Transverse colon (tissue), 4 donors: ENCODE results near the gene DTYMK. TPM values are rescaled to one million over a fixed set of nuclear protein-coding genes. Genes with fewer than 3 reads are reported as not detected.

Experiments used
- DNase-seq: peaks from one replicate; pipeline ENCODE4 v3.0.0-alpha.2; 2019
- H3K27ac ChIP-seq, 4 donors: fragments of 200-600 bp; sonication (generic); 2 replicates each; pipeline ENCODE4 v1.5.1; 2016 to 2018; ENCODE audit warnings: inconsistent platforms in 4 of 4
- H3K27me3 ChIP-seq: fragments of 200-600 bp; sonication (generic); 2 replicates; pipeline ENCODE4 v1.5.1; 2017; ENCODE audit warnings: inconsistent platforms
- H3K36me3 ChIP-seq, 4 donors: fragments of 200-600 bp; sonication (generic); 2 replicates each; pipeline ENCODE4 v1.5.1; 2017 to 2019; ENCODE audit warnings: inconsistent platforms in 4 of 4
- H3K4me1 ChIP-seq, 4 donors: fragments of 200-600 bp; sonication (generic); 2 replicates each; pipeline ENCODE4 v1.5.1; 2017 to 2020; ENCODE audit warnings: inconsistent platforms in 4 of 4
- H3K4me3 ChIP-seq, 4 donors: fragments of 200-600 bp; sonication (generic); 1 replicate in 1 of 4; 2 replicates in 3 of 4; pipeline versions ENCODE4 v1.5.1 to v1.6.1; 2017 to 2019; ENCODE audit warnings: inconsistent platforms in 4 of 4
- H3K9me3 ChIP-seq, 2 donors: fragments of 200-600 bp; sonication (generic); 2 replicates each; pipeline ENCODE4 v1.5.1; 2017 to 2019; ENCODE audit warnings: inconsistent platforms in 2 of 2
- EP300 ChIP-seq: sonication (generic); formaldehyde crosslinking; IDR thresholded peaks from one replicate; pipeline ENCODE4 v1.6.1; 2017; ENCODE audit warnings: antibody characterized with exemption, low read depth
- POLR2A ChIP-seq: fragments of 450-650 bp; IDR thresholded peaks from one replicate; pipeline ENCODE4 v1.6.1; 2016; ENCODE audit warnings: antibody characterized with exemption, mild to moderate bottlenecking, moderate library complexity
- POLR2AphosphoS5 ChIP-seq, 3 donors: sonication (generic); formaldehyde crosslinking; IDR thresholded peaks; one replicate each; pipeline ENCODE4 v1.6.1; 2016; ENCODE audit warnings: antibody characterized with exemption in 3 of 3
- WGBS, 2 donors: methylation state at CpG; one replicate each; pipeline ENCODE4 v1.1.5; 2018; ENCODE audit warnings: low coverage in 1 of 2; 5-methylcytosine and 5-hydroxymethylcytosine counted together
- in situ Hi-C, 4 donors: fragments of 200-750 bp; cut with MboI; loops; one replicate each; pipeline versions ENCODE4 v1.15.0 to v1.15.1; 2017; ENCODE audit warnings: low sequenced_read_pairs in 3 of 4, low pct_ligation_motif_present in 1 of 4, low pct_unique_long_range_greater_than_20kb in 1 of 4
- intact Hi-C: fragments of 100-400 bp; cut with DNase I; formaldehyde crosslinking; loops from one replicate; pipeline ENCODE4 v1.15.1; 2023; ENCODE audit warnings: low total_unique reads
- total RNA-seq, 4 donors: library from RNA; depleted of rRNA; stranded (reverse); fragments of >200 nt; gene quantifications; one replicate each; pipeline ENCODE4 v1.1.0, GENCODE V29; 2016
- TF ChIP-seq, protein P1 (sequence below), 5 experiments: fragments of 200-600 bp in 3 of 5; fragments of 450-650 bp in 2 of 5; sonication (generic) in 3 of 5; IDR thresholded peaks; 1 replicate in 2 of 5; 2 replicates in 3 of 5; pipeline ENCODE4 v1.5.1; 2016 to 2017; ENCODE audit warnings: antibody characterized with exemption in 5 of 5, inconsistent platforms in 3 of 5, mild to moderate bottlenecking in 2 of 5, moderate library complexity in 1 of 5

The DTYMK gene
- total RNA-seq, 4 donors from 2014 or later = 3.4 to 27.9 (median 11.4) TPM

DNA sequence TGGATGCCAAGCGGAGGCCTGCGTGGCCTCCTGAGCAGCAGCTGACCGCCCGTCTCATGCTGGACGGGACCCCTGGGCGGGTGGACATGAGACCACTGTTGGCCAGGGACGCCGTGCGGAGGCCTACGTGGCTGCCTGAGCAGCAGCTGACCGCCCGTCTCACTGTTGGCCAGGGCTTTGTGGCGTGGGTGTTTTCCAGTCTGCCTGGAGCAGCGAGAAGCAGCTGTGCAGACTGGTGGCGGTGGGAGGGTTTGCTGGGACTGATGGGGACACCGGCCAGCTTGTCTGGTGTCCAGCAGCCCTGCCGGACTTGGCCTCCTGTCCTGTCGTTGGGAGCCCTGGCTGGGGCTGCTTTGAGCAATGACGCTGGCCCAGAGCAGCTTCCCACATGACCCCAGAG lies 42.0 kb upstream of the DTYMK start:
- no peak for DNase-seq
- in situ Hi-C loops = no loop called here
- Histone ChIP-seq H3K36me3 (no peaks in the 10 kb centered on the region), H3K27ac (no peak overlapping the region), H3K27me3 (no peaks in the 10 kb centered on the region), H3K4me3 (no peak overlapping the region), H3K4me1 (no peaks in the 10 kb centered on the region), H3K9me3 (no peaks in the 10 kb centered on the region)
- WGBS, 2 donors = 87% methylated on average over 18 of the region's 19 CpGs; no CpG with 5 or more reads in 1 of the 2 donors
- intact Hi-C loops = no loop called here
- TF ChIP-seq POLR2AphosphoS5 (IDR thresholded peaks at IDR 0.05) = no peak
- TF ChIP-seq, protein P1, sequence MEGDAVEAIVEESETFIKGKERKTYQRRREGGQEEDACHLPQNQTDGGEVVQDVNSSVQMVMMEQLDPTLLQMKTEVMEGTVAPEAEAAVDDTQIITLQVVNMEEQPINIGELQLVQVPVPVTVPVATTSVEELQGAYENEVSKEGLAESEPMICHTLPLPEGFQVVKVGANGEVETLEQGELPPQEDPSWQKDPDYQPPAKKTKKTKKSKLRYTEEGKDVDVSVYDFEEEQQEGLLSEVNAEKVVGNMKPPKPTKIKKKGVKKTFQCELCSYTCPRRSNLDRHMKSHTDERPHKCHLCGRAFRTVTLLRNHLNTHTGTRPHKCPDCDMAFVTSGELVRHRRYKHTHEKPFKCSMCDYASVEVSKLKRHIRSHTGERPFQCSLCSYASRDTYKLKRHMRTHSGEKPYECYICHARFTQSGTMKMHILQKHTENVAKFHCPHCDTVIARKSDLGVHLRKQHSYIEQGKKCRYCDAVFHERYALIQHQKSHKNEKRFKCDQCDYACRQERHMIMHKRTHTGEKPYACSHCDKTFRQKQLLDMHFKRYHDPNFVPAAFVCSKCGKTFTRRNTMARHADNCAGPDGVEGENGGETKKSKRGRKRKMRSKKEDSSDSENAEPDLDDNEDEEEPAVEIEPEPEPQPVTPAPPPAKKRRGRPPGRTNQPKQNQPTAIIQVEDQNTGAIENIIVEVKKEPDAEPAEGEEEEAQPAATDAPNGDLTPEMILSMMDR (IDR thresholded peaks at IDR 0.05) = no peak
- TF ChIP-seq POLR2A = no peak
- no peak for TF ChIP-seq EP300

- H3K27ac ChIP-seq = no peak overlapping the region
- intact Hi-C loops (no loop called here), in situ Hi-C loops (no loop called here)
- H3K27me3 ChIP-seq = no peaks in the 10 kb centered on the region
- H3K4me3 ChIP-seq = no peak overlapping the region
- TF ChIP-seq, protein P1 (IDR thresholded peaks at IDR 0.05) = no peak
- TF ChIP-seq POLR2A (no peak), EP300 (no peak), POLR2AphosphoS5 (IDR thresholded peaks at IDR 0.05) (no peak)
- H3K4me1 ChIP-seq = no peaks in the 10 kb centered on the region
- no peak for DNase-seq
- H3K36me3 ChIP-seq = peaks cover 0 to 6% (median 0%) of the 10 kb centered on the region in 4 donors
- WGBS, 2 donors = 89% methylated on average over 8 of the region's 8 CpGs; no CpG with 5 or more reads in 1 of the 2 donors
- no peaks in the 10 kb centered on the region for H3K9me3 ChIP-seq
These were observed 41.4 kb upstream of the DTYMK start for GRCh38 chr2:241728000-241728399.

- H3K36me3 ChIP-seq = peaks cover 0 to 10% (median 4%) of the 10 kb centered on the region in 4 donors
- DNase-seq = no peak
- no peaks in the 10 kb centered on the region for H3K9me3 ChIP-seq
- no peak overlapping the region for H3K27ac ChIP-seq
- intact Hi-C loops = no loop called here
- no peaks in the 10 kb centered on the region for H3K27me3 ChIP-seq
- TF ChIP-seq POLR2AphosphoS5 (IDR thresholded peaks at IDR 0.05) = no peak
- no peak for TF ChIP-seq POLR2A
- TF ChIP-seq EP300 = no peak
- in situ Hi-C loops = no loop called here
- 93% methylated on average over 16 of the region's 16 CpGs; no CpG with 5 or more reads in 1 of the 2 donors for WGBS, 2 donors
- H3K4me1 ChIP-seq = no peaks in the 10 kb centered on the region
- H3K4me3 ChIP-seq = no peak overlapping the region
These were observed 39.8 kb upstream of the DTYMK start for GRCh38 chr2:241726459-241726858.

DNA sequence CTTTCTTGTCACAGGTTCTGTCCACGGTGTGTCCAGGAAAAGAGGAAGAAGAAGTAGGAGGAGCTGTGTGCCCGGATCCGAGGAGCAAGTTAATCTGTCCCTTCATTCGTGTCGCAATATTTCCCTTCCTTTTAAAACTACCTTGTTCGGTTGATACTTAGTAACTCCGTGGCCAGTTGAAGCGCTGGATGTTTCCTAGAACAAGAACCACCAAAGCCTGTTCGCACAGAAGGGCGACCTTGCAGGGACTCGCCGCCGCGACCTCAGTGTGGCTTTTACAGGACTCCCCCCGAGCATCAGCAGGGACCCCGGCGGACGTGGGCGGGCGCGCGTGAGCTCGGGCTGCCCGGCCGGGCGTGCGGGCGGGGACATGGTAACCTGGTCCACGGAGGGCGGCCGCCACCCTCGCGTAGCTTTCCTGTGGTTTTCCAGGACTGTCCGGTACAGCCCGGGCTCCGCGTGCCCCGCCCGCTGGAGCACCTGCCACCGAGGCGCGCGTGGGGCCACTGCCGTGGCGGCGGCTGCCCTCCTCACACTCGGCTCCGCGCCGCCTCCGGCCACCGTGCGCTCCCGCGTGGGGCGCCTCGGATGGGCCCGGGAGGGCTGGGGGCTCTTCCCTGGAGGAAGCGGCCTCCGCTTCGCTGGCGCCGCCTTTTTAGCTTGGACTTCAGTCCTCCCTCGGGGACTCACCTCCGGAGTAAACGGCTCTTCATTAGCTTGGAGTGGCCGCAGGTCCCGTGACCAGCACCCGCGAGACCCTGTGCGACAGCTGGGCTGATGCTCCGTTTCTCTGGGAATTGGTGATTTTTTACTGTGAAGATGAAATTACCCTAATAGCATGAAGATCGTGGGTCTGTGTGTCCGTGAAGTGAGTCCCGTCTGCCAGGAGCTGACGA lies 38.6 kb upstream of the DTYMK start:
- peaks cover 0 to 22% (median 4%) of the 10 kb centered on the region in 4 donors for H3K36me3 ChIP-seq

More for the DNA sequence above, 38.6 kb upstream of the DTYMK start:
- Histone ChIP-seq H3K4me3 (no peak overlapping the region), H3K4me1 (no peaks in the 10 kb centered on the region), H3K27ac (no peak overlapping the region), H3K9me3 (no peaks in the 10 kb centered on the region), H3K27me3 (no peaks in the 10 kb centered on the region)
- DNase-seq = no peak
- intact Hi-C loops (no loop called here), in situ Hi-C loops (no loop called here)
- 95 to 97% methylated on average over 20 to 76 of the region's 76 CpGs for WGBS, 2 donors
- TF ChIP-seq POLR2AphosphoS5 (IDR thresholded peaks at IDR 0.05) (no peak), EP300 (no peak), POLR2A (no peak)
- TF ChIP-seq, protein P1 (IDR thresholded peaks at IDR 0.05) = no peak
